Prostate gland (tissue), 2 donors: Measurements from ENCODE around the gene ANKRD10.

Experiments
- POLR2A ChIP-seq: fragments of 450-650 bp; IDR thresholded peaks from one replicate; pipeline ENCODE4 v1.6.1; 2016; ENCODE audit warnings: antibody characterized with exemption, mild to moderate bottlenecking
- POLR2AphosphoS5 ChIP-seq: sonication (generic); formaldehyde crosslinking; IDR thresholded peaks from one replicate; pipeline ENCODE4 v1.6.1; 2017; ENCODE audit warnings: antibody characterized with exemption
- TF ChIP-seq, protein P1 (sequence below), 4 experiments: fragments of 200-600 bp in 2 of 4; fragments of 450-650 bp in 2 of 4; sonication (generic) in 2 of 4; IDR thresholded peaks; 1 replicate in 3 of 4; 2 replicates in 1 of 4; pipeline ENCODE4 v1.5.1; 2016 to 2019; ENCODE audit warnings: antibody characterized with exemption in 4 of 4, mild to moderate bottlenecking in 2 of 4, moderate library complexity in 2 of 4

DNA sequence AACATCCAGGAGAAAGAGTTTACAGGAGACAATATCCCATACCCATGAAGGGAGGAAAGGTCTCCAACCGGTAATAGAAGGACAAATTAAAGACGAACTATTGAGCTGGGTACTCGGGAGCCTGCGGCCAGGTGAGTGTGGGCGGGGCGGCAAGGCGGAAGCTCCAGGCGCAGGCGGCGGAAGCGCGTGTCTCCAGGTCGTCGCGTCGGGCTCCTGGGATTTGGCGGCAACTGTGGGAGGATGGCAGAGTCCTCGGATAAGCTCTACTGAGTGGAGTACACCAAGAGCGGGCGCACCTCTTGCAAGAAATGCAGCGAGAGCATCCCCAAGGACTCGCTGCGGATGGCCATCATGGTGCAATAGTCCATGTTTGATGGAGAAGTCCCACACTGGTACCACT lies 21.6 kb upstream of the ANKRD10 start:
- TF ChIP-seq, protein P1, sequence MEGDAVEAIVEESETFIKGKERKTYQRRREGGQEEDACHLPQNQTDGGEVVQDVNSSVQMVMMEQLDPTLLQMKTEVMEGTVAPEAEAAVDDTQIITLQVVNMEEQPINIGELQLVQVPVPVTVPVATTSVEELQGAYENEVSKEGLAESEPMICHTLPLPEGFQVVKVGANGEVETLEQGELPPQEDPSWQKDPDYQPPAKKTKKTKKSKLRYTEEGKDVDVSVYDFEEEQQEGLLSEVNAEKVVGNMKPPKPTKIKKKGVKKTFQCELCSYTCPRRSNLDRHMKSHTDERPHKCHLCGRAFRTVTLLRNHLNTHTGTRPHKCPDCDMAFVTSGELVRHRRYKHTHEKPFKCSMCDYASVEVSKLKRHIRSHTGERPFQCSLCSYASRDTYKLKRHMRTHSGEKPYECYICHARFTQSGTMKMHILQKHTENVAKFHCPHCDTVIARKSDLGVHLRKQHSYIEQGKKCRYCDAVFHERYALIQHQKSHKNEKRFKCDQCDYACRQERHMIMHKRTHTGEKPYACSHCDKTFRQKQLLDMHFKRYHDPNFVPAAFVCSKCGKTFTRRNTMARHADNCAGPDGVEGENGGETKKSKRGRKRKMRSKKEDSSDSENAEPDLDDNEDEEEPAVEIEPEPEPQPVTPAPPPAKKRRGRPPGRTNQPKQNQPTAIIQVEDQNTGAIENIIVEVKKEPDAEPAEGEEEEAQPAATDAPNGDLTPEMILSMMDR (IDR thresholded peaks at IDR 0.05), result no peak
- TF ChIP-seq POLR2AphosphoS5 (no peak), POLR2A (no peak)
